GM21737 (cell line): ENCODE results near the gene IRAK3.
A peak's percentile ranks its signal among the peaks of the same experiment; 100 is the strongest.

Experiments
- ATAC-seq: cut with Tn5 transposase; IDR thresholded peaks from one replicate; pipeline ENCODE4 v1.9.1; 2021; ENCODE audit warnings: mild to moderate bottlenecking, moderate library complexity; ENCODE audit not compliant: unreplicated experiment

The IRAK3 gene, protein sequence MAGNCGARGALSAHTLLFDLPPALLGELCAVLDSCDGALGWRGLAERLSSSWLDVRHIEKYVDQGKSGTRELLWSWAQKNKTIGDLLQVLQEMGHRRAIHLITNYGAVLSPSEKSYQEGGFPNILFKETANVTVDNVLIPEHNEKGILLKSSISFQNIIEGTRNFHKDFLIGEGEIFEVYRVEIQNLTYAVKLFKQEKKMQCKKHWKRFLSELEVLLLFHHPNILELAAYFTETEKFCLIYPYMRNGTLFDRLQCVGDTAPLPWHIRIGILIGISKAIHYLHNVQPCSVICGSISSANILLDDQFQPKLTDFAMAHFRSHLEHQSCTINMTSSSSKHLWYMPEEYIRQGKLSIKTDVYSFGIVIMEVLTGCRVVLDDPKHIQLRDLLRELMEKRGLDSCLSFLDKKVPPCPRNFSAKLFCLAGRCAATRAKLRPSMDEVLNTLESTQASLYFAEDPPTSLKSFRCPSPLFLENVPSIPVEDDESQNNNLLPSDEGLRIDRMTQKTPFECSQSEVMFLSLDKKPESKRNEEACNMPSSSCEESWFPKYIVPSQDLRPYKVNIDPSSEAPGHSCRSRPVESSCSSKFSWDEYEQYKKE

DNA sequence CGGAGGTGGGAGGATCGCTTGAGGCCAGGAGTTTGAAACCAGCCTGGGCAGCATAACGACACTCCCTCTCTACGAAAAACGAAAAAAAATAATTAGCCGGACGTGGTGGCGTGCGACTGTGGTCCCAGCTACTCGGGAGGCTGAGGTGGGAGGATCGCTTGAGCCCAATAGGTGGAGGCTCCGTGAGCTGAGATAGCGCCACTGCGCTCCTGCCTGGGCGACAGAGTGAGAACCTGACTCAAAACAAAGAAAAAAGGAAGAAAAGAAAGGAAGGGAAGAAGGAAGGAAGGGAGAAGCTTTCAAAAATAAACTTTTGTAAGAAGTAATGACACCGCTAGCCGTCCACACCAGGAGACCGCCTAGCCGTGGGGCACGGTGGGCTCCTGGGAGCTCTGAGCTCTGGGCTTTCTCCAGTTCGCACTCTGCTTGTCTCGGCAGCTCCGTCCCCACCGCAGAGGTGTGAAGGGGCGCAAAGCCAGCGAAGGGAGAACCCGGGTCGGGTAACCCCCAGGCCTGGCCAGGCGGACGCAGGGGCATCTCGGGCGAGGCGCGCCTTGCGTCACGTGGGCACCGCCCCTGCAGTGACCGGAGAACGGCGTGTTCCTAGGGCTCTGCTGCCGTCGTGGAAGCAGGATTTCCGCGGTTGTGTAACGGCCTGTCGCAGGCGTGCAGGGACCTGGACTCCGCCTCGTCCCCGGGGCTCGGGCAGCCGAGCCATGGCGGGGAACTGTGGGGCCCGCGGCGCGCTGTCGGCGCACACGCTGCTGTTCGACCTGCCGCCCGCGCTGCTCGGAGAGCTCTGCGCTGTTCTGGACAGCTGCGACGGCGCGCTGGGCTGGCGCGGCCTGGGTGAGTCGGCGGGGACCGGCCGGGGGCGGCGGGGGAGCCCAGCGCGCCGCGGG lies at the start of gene IRAK3:
TSS of gene IRAK3 (plus strand) at position 631 of the 902 bp plus-strand sequence. CDS start at position 717, 86 bp downstream.
- ATAC-seq, result peak; percentile 61

DNA sequence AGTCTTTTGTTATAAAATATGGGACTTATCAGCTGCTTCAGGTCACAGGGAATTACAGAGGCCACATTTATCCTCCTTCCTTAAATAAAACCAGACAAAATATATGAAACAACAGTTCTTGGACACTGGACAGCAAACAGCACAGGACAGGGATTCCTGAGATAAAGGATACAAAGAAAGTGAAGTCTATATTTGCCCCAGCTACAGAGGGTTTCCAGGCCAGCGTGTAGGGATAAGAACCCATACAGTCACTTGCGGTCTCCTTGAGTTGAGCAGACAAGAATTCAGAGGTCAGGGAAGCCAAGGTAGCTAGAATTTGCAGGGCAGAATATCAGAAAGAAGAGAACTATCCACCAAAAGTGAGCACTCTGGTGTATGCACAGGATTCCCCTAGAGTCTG lies 49.7 kb upstream of the IRAK3 start:
- ATAC-seq, result no peak

DNA sequence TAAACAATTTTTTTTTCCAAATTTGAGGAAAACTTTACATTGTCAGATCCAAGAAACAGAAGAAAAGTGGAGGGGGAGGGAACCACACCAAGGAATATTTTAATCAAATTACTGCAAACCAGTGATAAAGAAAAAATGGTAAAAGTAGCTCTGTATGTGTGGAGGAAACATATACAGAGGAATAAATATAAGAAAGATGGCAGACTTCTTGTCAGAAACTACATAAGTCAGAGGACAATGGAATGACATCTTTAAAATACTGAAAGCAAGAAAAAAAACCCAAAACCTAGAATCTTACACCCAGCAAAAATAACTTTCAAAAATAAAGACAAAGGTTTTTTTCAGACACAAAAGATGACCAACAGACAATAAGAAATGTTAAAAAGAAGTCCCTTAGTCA lies 48.3 kb upstream of the IRAK3 start:
- no peak for ATAC-seq

DNA sequence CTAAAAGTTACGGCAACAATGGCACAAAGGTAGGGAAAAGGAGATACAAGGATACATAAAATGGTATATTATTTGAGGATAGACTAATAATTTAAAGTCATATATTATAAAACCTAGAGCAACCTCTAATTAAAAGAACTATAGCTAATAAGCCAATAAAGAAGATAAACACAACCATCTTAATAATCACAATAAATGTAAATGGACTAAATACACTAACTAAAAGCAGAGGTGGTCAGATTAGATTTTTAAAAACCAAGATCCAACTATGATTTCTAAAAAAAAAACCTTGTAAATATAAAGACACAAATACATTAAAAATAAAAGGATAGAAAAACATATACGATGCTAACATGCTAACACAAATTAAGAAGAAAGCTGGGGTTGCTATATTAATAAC lies 47.7 kb upstream of the IRAK3 start:
- ATAC-seq, result no peak

DNA sequence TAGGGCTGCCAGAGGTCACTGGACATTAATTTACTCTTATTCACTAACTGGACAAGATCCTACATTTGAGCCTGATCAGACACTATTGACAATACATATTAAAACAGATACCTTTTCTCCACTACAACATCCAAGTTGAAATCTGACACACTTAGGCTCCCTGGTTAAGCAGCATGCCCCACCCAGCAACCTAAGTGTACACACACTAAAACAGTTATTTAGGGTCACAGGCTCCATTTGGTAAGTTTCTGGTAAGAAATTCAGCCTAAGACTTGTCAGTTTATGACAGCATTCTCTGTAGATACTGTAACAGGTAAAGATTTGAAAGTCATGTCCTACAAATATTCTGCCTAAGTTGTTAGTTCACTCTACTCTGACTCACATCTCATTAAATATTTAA lies 46.2 kb upstream of the IRAK3 start:
- ATAC-seq, result no peak

DNA sequence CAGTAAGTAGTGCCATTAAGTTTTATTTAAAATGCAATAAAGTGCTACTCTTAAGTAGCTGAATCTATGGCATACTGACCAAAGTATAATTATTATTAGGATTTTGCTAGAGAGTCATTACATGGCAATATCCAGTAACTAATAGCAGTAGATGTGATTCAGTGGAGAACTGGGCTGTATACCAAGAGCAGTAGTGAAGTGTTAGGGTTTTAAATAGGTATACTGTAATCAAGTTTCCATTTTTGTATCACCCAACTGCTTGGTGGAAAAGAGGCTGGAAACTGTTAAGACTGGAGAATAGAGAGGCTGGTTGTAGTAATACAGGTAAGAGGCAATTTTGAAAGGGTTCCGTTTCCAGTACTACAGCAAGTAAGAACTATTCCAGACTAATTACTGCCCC lies 45.1 kb upstream of the IRAK3 start:
- ATAC-seq, result no peak

DNA sequence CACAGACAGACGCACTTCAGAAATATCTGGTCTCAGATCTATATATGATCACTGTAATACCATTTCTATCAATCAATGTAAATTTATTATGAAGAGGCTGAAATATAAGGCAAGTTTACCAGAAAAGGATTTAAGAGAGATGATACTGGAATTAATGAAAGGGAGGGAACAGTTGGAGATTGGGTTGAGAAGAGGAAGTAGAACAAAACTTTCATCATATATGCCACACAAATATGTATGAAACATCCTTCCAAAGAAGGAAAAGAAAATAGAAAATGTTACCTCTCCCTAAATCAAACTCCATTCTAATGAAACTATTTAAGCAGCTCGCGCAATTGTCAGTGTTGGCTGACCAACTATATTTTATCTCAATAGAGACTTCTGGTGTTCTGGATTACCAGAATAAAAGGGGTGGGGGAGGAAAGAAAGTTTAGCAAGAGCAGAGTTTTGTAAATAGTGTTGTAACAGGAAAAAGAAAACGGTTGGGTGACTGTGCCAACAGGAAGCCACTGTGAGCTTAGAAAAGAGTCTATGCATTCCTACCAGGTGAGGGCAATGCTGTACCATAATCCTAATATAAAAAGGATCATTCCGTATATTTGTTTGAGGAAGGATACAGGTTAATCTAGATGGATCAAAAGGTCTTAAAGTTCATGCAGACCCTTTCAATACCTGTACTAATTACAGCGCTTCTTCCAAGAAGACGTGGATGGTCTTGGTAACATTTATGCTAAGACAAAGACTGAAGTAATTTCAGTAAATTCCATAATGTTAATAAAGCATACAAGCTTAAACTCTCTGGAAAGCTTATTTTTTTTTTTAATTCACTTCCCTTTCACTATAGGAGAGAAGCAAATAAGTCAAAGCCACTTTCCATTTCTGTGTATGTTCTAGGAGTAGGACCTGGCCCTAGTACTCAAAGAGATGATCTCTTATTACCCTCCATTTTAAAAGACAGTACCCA lies 43.9 kb upstream of the IRAK3 start:
- no peak for ATAC-seq

DNA sequence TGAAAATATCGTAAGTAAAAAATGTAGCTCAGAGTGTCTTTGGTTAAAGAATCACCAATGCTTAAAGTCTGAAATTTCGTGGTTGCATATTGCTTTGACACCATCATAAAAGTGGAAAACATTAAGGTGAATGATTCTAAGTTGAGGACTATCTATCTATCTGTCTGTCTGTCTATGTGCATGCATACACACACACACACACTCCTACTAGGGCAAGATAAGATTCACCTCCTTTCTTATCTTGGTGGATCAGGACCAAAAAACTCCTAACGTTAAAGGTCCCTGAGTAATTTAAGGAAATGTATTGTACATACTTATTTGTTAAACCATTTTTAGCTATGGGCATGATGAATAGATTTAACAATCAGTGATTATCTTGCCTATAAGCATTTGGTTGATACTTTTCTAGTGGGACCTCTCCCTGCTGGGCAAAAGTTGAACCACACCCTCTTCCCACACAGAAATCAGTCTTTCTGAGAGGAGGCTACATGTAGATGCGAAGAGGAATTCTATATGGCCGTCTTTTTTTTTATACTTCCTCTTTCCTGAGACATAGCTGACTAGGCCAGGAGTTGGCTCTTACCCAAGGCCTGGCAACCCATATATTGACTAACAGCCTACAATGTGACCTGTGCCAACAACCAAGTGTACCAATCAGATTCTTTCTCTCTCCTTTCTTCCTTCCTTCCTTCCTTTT lies 39.2 kb upstream of the IRAK3 start:
- no peak for ATAC-seq

DNA sequence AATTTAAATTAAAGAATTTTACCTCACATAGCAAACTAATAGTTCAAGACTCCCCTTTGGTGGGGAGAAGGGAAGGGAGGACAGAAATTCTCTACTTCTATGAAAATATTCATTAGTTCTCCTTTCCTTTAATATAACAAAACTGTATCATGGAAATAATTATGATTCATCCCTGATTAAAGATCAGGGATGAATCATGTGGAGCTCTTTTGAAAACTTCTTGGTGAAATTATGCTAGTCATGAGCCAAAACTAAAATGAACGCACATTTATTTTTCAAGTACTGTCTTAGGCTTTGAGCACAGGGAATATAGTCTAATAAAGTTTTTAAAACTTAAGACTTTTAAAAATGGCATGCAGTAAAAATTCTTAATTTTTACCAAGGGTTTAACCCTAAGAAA lies 36.3 kb upstream of the IRAK3 start:
- no peak for ATAC-seq

DNA sequence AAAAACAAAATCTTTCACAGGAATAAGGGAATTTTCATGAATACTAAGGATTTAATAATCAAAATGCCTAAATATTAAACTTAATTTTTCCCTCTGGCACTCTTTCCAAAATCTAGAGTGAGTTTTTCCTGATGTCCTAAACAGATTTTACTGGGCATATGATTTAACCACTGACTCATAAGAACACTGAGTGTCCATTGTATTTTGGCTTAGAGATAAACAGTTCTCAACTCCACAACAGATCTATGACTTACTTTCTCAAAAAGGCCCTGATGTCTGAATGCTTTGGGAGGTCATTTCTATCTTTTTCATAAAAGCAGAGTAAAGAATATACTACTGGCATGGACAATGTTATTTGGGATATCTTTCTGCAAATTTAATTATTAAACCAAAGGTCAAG lies 34.2 kb upstream of the IRAK3 start:
- no peak for ATAC-seq

DNA sequence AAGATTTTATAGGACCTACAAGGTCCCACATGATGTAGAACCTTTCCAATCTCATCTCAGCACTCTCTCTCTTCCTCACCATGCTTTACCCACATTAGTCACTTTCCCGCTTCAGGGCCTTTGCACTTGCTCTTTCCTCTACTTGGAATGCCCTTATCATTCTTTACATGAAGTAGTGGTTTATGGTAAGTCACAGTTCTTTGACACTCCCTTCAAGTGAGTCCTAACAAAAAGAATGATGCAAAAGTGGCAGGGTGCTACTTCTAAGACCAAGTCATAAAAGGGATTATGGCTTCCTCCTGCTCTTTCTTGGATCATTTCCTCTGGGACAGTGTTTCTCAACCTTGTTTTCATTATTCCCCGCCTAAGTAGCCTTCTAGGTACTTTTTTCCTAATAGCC lies 32.4 kb upstream of the IRAK3 start:
- ATAC-seq, result no peak

DNA sequence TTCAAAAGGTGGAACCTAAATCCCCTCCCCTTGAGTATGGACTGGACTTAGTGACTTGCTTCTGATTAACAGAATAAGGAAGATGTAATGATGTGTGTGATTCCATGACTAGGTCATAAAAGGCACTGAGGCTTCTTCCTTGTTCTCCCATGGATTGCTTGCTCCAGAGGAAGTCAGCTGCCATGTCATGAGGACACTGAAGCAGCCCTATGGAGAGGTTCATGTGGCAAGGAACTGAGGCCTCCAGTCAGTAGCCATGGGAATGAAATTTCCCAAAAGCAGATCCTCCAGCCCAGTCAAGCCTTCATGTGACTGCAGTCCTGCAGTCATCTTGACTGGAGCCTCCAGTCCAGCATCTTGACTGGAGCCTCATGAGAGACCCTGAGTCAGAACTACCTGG lies 29.9 kb upstream of the IRAK3 start:
- ATAC-seq, result no peak

DNA sequence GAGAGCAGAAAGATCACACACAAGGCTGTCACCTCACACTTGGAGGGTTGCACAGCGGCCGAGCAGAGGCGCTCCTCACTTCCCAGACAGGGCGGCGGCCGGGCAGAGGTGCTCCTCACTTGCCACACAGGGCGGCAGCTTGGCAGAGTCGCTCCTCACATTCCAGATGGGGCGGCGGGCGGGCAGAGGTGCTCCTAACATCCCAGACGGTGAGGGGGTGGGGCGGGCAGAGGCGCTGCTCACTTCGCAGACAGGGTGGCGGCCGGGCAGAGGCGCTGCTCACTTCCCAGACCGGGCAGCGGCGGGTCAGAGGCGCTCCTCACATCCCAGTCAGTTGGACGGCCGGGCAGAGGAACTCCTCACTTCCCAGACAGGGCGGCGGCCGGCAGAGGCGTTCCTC lies 28.3 kb upstream of the IRAK3 start:
- no peak for ATAC-seq

DNA sequence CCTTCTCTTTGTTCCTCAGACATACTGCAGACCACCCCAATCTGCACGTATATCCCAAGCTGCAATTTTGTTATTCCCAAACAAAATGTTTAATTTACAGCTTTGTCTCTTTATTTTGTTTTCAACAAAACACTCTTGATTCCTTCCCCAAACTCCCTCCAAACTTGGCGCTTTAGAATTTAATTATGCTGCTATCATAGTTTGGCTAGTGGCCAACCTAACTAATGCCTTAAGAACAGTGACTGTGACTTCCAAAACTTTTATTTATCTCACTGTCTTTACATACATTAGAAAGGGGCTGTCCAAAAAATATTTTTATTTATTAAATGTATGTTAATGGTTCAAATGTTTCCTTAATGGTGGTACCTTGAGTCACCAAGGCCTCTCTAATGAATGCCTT lies 26.3 kb upstream of the IRAK3 start:
- ATAC-seq, result no peak

DNA sequence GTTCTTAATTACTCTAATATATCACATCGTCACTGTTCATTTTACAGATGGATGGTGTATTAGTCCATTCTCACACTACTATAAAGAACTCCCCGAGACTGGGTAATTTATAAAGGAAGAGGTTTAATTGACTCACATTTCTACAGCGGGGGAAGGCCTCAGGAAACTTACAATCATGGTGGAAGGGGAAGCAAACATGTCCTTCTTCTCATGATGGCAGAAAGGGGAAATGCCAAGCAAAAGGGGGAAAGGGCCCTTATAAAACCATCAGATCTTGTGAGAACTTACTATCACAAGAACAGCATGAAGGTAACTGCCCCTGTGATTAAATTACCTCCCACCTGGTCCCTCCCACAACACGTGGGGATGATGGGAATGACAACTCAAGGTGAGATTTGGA lies 25.7 kb upstream of the IRAK3 start:
- ATAC-seq, result no peak

DNA sequence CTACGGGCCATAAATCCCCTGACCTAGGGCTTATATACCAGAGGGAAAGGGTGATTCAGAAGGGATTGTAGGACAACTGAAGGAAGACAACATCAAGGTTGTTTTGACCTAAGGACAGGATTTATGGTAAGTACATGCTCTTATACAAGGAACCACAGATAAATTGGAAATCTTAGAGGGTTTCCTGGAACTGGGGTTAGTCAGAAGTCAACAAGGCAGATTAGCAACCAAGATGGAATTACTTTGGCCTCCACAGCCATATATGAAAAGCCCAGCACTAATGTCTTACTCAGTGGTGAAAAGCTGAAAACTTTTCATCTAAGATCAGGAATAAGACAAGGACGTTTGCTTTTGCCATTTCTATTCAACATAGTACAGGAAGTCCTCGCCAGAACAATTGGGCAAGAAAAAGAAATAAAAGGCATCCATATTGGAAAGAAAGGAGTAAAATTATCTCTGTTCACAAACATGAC lies 24.6 kb upstream of the IRAK3 start:
- ATAC-seq, result no peak

DNA sequence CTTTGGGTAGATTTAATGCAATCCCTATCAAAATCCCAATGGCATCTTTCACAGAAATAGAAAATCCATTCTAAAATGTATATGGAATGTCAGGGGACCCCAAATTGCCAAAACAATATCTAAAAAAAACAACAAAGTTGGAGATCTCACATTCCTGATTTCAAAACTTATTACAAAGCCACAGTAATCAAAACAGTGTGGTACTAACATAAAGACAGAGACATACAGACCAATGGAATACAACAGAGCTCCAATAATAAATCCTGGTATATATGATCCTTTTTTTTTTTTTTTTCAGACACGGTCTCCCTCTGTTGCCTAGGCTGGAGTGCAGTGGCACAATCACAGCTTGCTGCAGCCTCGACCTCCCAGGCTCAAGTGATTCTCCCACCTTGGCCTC lies 23.9 kb upstream of the IRAK3 start:
- no peak for ATAC-seq

DNA sequence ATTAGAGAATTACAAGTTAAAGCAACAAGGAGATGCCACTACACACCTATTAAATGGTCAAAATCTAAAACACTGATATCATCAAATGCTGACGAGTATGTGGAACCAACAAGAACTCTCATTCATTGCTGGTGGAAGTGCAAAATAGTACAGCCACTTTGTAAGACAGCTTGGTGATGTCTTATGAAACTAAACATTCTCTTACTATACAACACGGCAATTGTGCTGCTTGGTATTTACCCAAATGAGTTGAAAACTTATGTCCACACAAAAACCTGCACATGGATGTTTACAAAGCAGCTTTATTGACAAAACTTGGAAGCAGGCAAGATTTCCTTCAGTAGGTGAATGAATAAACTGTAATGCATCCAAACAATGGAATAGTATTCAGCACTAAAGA lies 22.5 kb upstream of the IRAK3 start:
- ATAC-seq, result no peak

DNA sequence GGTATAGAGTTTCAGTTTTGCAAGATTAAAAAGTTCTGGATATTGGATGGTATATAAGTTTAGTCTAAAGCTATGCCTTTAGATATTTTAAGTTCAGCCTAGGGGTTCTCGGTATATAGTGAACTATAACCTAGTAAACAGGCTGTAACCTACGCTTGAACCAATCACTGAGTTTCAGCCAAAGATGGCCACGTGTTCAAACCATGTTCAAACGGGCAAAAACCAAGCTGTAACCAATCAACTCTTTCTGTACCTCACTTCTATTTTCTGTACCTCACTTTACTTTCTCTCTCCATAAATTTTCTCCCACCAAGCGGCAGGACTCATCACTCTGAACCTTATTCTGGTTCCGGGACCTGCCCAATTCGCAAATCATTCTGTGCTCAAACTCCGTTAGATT lies 20.6 kb upstream of the IRAK3 start:
- no peak for ATAC-seq
